ENCODE measurements around the gene TLCD1. TPM values are rescaled to one million over a fixed set of nuclear protein-coding genes. Genes with fewer than 3 reads are reported as not detected.

Gene TLCD1
- total RNA-seq, 1 donor from 2014 or later = 3.1 TPM

DNA sequence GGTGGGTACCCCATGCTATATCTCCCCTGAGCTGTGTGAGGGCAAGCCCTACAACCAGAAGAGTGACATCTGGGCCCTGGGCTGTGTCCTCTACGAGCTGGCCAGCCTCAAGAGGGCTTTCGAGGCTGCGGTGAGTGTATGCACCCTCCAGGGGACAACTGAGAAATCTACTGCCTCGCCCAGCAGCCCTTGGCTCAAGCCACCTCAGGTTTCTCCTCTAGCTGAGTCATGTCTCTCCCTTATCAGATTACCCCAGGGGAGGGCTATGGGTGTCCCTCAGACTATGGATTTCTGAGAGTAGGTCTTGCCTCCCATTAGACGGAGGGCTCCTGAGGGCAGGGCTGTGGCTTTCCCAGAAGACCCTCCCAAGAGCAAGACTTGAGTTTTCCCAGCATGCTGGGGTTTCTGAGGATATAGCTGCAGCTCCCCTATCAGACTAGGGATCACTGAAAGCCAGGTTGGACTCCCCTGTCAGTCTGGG is 9.2 kb upstream of the TLCD1 start:
- Histone ChIP-seq H3K4me3 (no peak overlapping the region), H3K27ac (replicated peaks) (no peak overlapping the region), H3K27me3 (ENCODE audit: low read depth) (no peaks in the 10 kb centered on the region), H3K9me3 (replicated peaks) (no peaks in the 10 kb centered on the region), H3K36me3 (no peaks in the 10 kb centered on the region), H3K4me1 (no peaks in the 10 kb centered on the region)
- TF ChIP-seq, protein P1, sequence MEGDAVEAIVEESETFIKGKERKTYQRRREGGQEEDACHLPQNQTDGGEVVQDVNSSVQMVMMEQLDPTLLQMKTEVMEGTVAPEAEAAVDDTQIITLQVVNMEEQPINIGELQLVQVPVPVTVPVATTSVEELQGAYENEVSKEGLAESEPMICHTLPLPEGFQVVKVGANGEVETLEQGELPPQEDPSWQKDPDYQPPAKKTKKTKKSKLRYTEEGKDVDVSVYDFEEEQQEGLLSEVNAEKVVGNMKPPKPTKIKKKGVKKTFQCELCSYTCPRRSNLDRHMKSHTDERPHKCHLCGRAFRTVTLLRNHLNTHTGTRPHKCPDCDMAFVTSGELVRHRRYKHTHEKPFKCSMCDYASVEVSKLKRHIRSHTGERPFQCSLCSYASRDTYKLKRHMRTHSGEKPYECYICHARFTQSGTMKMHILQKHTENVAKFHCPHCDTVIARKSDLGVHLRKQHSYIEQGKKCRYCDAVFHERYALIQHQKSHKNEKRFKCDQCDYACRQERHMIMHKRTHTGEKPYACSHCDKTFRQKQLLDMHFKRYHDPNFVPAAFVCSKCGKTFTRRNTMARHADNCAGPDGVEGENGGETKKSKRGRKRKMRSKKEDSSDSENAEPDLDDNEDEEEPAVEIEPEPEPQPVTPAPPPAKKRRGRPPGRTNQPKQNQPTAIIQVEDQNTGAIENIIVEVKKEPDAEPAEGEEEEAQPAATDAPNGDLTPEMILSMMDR (IDR thresholded peaks at IDR 0.05; ENCODE audit: borderline replicate concordance) = no peak
- DNase-seq = no peak
- intact Hi-C loops (cut with micrococcal nuclease) = no loop called here

DNA sequence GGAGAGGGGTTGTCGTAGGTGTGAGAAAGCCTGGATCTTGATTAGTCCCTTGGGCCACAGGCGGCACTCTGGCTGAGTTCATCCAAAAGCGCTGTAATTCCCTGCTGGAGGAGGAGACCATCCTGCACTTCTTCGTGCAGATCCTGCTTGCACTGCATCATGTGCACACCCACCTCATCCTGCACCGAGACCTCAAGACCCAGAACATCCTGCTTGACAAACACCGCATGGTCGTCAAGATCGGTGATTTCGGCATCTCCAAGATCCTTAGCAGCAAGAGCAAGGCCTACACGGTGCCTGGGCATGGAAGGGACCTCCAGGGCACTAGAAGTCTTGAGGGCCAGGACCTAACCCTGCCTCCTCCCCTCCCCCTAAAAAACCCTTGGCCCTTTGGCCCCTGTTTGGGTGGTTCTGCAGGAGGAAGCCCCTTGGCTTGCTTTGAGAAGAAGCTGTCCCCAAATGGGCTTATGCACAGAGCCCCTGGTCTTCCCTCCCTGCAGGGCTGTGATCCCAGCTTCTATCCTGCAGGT is 8.7 kb upstream of the TLCD1 start:
- TF ChIP-seq, protein P1 (IDR thresholded peaks at IDR 0.05; ENCODE audit: borderline replicate concordance) = no peak
- no peak for DNase-seq
- H3K27ac ChIP-seq (replicated peaks) = no peak overlapping the region
- H3K27me3 ChIP-seq (ENCODE audit: low read depth) = no peaks in the 10 kb centered on the region
- no peak overlapping the region for H3K4me3 ChIP-seq
- H3K4me1 ChIP-seq = no peaks in the 10 kb centered on the region
- intact Hi-C loops (cut with micrococcal nuclease) = no loop called here
- H3K9me3 ChIP-seq (replicated peaks) = no peaks in the 10 kb centered on the region
- H3K36me3 ChIP-seq = no peaks in the 10 kb centered on the region

DNA sequence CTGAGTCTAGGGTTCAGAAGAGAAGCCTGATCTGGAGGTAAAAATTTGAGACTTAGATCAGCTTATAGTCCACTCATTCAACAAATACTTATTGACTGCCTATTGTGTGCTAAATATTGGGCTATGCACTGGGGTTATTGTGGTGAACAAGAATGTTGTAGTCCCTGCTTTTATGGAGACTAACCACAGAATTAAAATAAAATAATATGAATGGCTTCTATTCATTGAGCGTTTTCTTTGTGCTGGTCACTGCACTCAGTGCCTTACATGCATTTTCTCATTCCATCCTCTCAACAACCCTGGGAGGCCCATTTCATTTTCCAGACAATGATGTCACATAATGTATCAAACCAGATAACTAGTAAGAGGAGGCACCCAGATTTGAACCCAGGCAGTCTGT is 7.3 kb upstream of the TLCD1 start:
- Histone ChIP-seq H3K27ac (replicated peaks) (no peak overlapping the region), H3K36me3 (no peaks in the 10 kb centered on the region), H3K4me1 (peaks cover 11% of the 10 kb centered on the region), H3K27me3 (ENCODE audit: low read depth) (no peaks in the 10 kb centered on the region), H3K4me3 (no peak overlapping the region), H3K9me3 (replicated peaks) (no peaks in the 10 kb centered on the region)
- TF ChIP-seq, protein P1 (IDR thresholded peaks at IDR 0.05; ENCODE audit: borderline replicate concordance) = no peak
- DNase-seq = no peak
- intact Hi-C loops (cut with micrococcal nuclease) = no loop called here

DNA sequence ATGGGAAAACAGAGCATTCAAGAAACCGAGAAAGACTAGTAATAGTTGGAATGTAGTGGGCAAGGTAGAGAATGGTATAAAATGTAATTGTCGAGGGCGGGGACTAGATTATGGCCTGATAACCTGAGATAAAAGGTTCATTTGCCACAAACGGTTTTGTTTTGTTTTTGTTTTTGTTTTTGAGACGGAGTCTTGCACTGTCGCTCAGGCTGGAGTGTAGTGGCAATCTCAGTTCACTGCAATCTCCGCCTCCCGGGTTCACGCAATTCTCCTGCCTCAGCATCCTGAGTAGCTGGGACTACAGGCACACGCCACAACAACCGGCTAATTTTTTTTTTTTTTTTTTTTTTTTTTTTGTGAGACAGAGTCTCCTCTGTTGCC is 3.9 kb upstream of the TLCD1 start:
- Histone ChIP-seq H3K9me3 (replicated peaks) (no peaks in the 10 kb centered on the region), H3K27ac (replicated peaks) (no peak overlapping the region), H3K27me3 (ENCODE audit: low read depth) (no peaks in the 10 kb centered on the region), H3K4me3 (no peak overlapping the region), H3K4me1 (peaks cover 41% of the 10 kb centered on the region), H3K36me3 (no peaks in the 10 kb centered on the region)
- intact Hi-C loops (cut with micrococcal nuclease) = no loop called here
- TF ChIP-seq, protein P1 (IDR thresholded peaks at IDR 0.05; ENCODE audit: borderline replicate concordance) = no peak
- no peak for DNase-seq

DNA sequence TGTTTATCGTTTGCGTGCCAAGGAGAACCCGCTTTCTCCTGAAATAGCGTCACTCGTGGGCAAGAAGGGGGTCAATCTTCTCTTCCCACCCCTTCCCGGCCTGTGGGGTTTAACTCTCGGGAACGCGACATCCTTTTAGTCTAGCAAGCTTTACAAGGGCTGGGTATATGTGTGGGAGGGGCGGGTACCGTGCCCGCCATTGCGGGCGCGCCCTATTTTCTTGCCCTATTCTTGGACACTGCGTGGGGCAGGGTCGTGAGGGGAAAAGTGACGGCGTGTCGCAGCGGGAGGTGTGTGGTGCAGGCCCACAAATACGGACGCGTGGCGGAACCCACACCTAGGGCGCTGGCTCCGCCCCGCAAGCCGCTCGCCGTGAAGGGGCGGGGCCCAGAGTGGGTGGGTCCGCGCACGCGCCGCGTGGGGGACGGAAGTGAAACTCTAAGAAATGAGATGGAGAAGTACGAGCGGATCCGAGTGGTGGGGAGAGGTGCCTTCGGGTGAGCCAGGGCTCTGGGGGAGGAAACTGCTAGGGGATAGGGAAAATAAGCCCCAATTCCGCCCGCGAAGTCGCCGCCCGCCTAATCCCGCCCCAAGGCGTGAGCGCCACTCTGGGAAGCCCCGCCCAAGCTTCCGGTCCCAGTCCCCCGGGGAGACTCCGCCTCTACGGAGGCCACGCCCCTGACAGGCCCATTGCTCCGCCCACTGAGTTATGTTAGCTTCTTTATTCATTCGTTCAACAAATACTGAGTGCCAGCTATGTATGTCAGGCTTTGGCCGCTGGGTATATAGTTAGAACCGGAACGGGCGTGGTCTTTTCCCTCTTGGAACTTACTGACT is 2.5 kb upstream of the TLCD1 start, which contains the start of gene NEK8:
NEK8 (plus strand) TSS at position 425 of the 837 bp plus-strand sequence; CDS start at position 451, 26 bp downstream.
- Histone ChIP-seq H3K4me1 (peaks cover 43% of the 10 kb centered on the region), H3K4me3 (peak within 1 kb of the TSS; percentile 78), H3K9me3 (replicated peaks) (no peaks in the 10 kb centered on the region), H3K27ac (replicated peaks) (peak within 1 kb of the TSS; percentile 98), H3K27me3 (ENCODE audit: low read depth) (no peaks in the 10 kb centered on the region), H3K36me3 (peaks cover 12% of the 10 kb centered on the region)
- peak; percentile 95 for DNase-seq
- intact Hi-C loops (cut with micrococcal nuclease) = no loop called here
- TF ChIP-seq, protein P1 (IDR thresholded peaks at IDR 0.05; ENCODE audit: borderline replicate concordance) = no peak

Data from left ventricle myocardium inferior (tissue), 1 donor.